IPS DF 4.7 (cell line): ENCODE measurements around the gene ZNF185.
"Not testable (repeated sequence)": the region's sequence is repeated elsewhere in the genome, so short reads cannot be mapped to it uniquely, and the experiment has no call there.

Experiments
- DNase-seq: peaks from one replicate; pipeline ENCODE4 v3.0.0-alpha.2; 2013; ENCODE audit warnings: low spot score; ENCODE audit errors: extremely low read depth

Gene ZNF185

GRCh38 chrX:152895724-152896420 is 2.0 kb upstream of the ZNF185 start:
- DNase-seq, result no peak

- no peak for DNase-seq
Measured at GRCh38 chrX:152896450-152896849, 1.4 kb upstream of the ZNF185 start.

GRCh38 chrX:152898442-152898841 is 575 bp downstream of the ZNF185 start:
- DNase-seq, result no peak

GRCh38 chrX:152899111-152899873 is 1.4 kb downstream of the ZNF185 start:
- DNase-seq, result no peak

GRCh38 chrX:152899874-152900719 is 2.2 kb downstream of the ZNF185 start:
- DNase-seq, result no peak

GRCh38 chrX:152900937-152901445 is 3.1 kb downstream of the ZNF185 start:
- DNase-seq, result no peak

GRCh38 chrX:152901816-152902501 is 4.1 kb downstream of the ZNF185 start:
- no peak for DNase-seq

- no peak for DNase-seq
Measured at GRCh38 chrX:152902502-152902820, 4.6 kb downstream of the ZNF185 start.

- no peak for DNase-seq
Measured at GRCh38 chrX:152903589-152903988, 5.7 kb downstream of the ZNF185 start.

GRCh38 chrX:152904151-152905080 is 6.5 kb downstream of the ZNF185 start:
- no peak for DNase-seq

GRCh38 chrX:152905081-152905420 is 7.2 kb downstream of the ZNF185 start:
- DNase-seq, result no peak

- DNase-seq, result no peak
Measured at GRCh38 chrX:152907084-152907651, 9.3 kb downstream of the ZNF185 start.

- DNase-seq, result no peak
Measured at GRCh38 chrX:152908486-152908885, 10.6 kb downstream of the ZNF185 start.

GRCh38 chrX:152910018-152910417 is 12.2 kb downstream of the ZNF185 start:
- not testable (repeated sequence) for DNase-seq

- no peak for DNase-seq
Measured at GRCh38 chrX:152912106-152912505, 14.2 kb downstream of the ZNF185 start.

- no peak for DNase-seq
Measured at GRCh38 chrX:152912641-152913040, 14.8 kb downstream of the ZNF185 start.

- DNase-seq, result no peak
Measured at GRCh38 chrX:152913346-152913745, 15.5 kb downstream of the ZNF185 start.

- no peak for DNase-seq
Measured at GRCh38 chrX:152913910-152914309, 16.0 kb downstream of the ZNF185 start.

- no peak for DNase-seq
Measured at GRCh38 chrX:152915541-152916241, 17.8 kb downstream of the ZNF185 start.
